GM18868 (cell line): ENCODE results near the gene C6orf136.
"Not testable (repeated sequence)": the region's sequence is repeated elsewhere in the genome, so short reads cannot be mapped to it uniquely, and the experiment has no call there.

Source experiments
- ATAC-seq: cut with Tn5 transposase; IDR thresholded peaks from one replicate; pipeline ENCODE4 v1.9.1; 2021; ENCODE audit warnings: mild to moderate bottlenecking, moderate library complexity; ENCODE audit not compliant: unreplicated experiment

C6orf136 gene

DNA sequence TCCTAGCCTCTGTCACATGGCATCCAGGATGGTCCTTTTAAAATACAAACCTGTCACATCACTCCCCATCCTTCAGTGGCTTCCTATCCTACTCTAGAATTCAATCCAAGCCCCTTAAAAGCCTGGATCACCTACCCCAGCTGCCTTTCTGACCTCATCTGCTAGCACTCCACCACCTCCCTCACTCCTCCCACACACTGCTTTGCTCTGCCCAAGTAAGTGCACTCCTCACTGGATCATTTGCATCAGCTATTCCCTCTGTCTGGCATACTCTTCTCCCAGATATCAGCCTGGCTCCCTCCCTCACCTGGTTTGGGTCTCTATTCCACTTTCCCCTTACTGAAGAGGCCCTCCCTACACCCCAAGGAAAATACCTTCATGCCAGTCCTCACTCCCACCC lies 10.5 kb downstream of the C6orf136 start:
- ATAC-seq, result no peak

DNA sequence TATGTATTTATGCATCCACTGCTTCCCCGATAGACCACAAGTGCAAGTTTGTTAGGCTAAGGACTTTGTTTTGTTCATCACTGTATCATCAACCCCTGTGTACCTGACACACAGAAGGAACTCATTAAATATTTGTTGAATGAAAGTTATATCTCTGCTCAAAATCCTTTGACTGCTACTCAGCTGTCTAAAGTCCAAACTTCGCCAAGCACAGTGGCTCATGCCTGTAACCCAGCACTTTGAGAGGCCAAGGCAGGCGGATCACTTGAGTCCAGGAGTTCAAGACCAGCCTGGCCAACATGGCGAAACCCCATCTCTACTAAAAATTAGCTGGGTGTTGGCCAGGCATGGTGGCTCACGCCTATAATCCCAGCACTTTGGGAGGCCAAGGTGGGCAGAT lies 11.0 kb downstream of the C6orf136 start:
- ATAC-seq, result not testable (repeated sequence)

DNA sequence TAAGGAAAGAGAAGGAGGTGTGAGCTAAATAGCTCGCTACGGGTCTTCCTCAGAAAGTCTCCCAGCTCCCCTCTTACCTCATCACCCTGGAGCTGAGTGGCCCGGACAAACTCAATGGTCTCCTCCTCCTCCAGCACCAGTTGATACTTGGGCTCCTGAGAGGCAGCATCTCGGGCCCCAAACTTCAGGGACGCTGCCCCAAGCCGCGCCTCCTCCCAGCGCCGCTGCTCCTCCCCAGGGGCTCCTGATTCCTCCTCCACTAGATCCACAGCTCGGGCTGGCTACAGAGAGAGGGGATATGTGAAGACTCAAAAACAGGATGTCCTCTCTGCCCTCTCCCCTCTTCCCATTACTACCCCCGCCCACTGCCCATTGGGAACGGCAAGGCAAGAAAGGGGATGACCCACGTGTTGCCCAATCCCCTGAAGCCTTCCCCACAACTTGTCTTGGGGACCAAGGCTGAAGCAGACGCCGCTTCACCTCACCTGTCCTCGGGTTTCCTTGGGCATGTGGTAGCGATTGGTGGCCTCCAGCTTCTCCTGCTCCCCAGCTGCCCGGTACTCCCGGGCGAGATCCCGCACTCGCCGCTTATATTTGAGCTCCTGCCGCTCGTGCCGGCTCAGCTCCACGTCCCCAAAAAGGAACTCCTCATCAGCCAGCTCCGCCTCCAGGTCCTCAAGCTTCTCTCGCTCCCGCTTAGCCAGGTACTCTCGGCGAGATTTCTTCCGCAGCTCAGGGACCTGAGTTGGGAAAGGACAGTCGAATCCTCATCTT lies 18.2 kb downstream of the C6orf136 start:
- ATAC-seq, result no peak

DNA sequence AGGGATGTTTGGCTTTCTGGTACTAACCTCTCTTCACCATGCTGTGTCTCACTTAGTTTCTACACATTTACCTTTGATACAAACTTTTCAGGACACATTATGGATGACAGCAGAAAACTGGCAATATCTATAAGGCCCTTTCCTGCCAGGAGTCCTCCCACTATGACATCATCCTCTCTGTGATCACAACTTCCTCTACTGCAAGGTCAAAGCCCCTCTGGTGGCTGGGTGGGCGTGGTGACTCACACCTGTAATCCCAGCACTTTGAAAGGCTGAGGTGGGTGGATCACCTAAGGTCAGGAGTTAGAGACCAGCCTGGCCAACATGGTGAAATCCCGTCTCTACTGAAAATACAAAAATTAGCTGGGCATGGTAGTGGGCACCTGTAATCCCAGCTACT lies 19.4 kb downstream of the C6orf136 start:
- not testable (repeated sequence) for ATAC-seq

DNA sequence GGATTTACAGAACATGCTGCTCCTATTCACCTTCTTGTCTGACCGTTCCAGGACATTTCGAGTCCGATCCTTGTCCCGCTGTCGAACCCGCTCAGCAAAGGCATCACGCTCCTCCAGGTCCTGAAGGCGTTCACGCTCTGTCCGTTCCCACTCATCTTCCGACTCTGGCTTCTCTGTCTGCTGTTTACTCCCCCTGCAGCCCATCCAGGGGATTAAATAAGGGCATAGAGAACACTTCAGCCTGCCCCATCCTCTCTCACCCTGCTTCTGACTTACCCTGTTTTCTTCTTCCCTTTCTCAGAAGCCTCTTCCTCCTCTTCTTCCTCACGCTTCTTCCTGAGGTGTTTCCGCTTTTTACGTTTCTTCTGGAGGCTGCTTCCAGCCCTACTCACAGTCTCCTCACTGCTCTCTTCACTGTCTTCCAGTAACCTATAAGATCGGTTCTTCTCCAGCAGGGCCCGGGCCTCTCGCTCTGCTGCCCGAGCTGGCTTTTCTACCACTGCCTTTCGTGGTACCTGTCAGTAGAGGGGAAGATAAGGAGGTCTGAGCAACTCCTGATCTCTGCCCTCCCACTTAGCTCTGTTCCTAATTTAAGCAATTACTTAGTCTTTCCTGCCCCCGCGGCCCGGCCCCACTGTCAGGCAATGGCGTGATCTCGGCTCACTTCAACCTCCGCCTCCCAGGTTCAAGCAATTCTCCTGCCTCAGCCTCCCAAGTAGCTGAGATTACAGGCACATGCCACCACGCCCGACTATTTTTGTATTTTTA lies 24.0 kb downstream of the C6orf136 start:
- no peak for ATAC-seq

DNA sequence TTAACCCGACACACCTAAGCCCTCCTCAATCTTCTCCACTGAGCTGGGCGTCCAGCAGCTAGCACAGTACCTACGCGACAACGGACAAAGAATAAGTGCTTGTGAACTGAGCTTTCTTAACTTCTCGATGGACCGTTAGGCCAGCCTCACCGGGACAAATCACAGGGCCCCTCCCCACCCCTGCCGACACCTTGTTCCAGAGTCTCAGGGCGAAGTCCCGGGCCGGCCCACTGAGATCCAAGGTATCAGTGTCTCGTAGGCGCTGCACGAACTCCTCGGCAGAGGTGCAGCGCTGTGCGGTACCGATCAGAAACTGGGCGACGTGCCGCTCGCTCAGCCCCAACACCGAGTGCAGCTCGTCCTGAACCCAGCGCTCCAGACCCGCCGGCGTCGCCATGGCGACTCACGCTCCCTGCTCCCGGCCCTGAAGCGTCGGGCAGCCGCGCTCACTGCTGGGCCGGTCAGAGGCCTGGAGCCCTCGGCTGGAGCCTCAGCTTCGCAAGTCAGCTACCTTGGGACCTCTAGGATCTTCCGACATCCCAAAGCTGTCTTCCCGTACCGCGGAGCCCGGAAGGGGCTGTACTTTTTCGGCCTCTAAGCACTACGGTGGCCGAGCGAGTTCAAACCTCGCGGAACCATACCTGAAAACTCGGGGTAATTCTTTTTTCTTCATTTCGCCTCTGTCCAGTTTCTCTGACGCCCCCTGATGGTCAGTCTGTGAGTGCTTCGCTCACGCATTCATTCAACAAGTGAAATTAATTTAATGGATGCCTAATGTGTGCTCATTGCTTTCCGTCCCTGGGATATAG lies 25.7 kb downstream of the C6orf136 start, which contains the start of gene DHX16:
Gene DHX16 (minus strand): TSS at position 562 of the 809 bp plus-strand sequence. CDS start 165 bp downstream, at position 397.
- ATAC-seq, result peak; percentile 66

DNA sequence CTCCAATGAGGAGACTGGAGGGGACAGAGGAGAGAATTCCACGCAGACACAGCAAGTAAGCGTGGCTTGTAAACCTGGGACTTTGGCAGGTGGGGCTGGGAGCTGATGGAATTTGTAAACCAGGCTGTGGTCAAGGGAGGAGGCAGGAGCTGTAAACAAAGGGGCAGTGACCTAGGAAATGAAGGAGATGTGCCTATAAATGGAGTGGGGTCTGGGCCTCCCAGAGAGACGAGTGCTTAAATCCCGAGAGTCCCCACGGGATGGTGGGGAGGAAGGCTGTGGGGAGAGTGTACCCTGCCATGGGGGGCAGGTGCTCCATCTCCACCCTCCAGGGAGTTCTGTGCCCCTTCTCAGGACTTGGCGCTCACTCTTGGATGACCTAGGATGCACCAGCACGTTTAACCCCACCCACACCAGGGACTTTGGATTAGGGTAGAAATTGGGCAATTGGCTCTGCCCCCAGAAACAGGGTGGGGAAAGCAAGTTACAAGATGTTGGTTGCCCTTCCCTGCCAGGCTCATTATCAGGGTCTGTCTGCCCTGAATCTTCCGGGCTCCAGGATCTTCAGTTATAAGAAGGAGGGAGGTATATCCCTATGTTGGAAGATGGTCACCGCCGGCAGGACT lies 29.8 kb downstream of the C6orf136 start:
- no peak for ATAC-seq

DNA sequence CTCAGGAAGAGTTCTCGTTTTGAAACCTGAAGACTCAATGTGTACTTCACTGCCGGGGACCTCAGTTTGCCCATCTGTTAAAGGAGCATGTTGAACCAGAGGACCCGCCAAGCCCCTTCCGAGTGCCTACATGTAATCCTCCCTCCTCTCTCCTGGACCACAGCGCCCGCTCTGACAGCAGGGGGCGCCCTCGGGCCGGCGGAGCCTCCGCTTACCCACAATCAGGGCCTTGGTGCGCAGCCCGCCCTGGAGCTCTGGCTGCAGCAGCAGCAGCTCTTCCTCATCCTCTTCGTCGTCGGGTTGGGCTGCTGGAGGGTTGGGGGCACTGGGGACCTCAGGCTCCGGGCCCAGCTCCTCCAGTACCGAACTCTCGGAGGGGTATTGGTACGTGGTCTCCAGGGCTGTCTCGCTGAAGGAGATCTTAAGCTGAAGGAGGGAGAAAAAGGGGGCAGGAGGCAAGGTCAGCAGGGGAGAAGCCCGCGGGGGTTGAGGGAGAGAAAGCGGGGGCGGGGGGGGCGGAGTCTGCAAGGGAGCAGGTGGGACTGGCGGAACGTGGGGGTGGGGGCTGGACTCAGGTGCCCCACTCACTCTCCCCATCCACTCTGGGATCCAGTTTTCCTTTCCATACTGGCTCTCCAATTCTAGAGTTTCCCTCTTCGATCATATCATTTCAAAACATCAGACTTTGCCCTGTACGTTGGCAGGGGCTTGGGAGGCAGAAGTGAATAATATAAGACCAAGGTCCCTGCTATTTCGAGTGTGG lies 32.2 kb downstream of the C6orf136 start:
- ATAC-seq, result peak; percentile 52

DNA sequence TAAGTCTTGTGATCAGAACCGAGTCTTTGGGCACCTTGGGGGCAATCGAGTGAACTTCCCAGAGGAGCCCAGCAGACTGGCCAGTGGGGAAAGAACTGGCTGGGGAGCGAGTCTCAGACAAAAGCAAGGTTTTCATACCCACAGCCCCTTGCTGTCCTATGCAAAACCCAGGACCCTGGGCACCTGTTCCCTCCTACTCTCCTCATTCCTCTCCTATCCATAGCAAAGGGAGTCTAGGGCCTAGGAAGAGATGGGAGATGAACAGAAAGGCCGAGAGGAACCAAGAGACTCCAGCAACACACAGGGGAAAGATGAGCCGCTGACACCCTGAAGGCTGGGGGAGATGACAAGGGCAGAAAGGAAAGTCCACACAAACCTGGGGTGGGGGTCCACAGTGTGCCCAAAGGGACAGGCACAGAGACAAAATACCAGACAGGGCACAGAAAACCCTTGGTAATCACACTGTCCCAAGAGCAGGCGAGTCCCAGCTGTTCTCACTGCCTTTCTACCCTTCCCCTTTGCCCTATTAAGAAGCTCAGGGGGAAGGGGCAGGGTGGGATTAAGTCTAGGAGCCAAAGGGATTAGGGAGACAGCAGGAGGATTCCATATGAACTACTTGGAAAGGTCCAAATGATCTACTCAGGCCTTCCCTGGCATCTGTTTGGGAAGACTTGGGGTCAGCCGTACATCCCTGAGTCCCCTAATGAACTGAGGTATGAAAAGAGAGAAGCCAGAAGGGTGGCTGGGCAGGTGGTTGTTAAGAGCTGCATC lies 33.0 kb downstream of the C6orf136 start:
- ATAC-seq, result no peak

DNA sequence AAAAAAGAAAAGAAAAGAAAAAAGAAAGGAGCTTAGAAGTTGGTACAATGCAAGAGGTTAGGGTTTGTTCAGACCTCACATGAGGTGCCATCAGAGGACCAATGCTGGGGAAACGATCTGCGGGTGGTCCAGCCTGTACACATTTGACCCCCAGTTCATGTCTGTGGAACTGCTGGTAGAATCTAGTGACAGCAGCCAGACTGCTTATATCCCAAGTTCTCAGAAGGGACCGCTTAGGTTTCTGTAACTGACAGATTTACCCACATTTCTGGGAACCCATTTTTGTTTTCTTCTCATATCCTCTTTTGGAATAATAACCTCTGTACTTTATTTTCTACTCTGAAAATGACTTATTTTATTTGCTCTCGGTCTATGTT lies 34.8 kb downstream of the C6orf136 start:
- no peak for ATAC-seq

DNA sequence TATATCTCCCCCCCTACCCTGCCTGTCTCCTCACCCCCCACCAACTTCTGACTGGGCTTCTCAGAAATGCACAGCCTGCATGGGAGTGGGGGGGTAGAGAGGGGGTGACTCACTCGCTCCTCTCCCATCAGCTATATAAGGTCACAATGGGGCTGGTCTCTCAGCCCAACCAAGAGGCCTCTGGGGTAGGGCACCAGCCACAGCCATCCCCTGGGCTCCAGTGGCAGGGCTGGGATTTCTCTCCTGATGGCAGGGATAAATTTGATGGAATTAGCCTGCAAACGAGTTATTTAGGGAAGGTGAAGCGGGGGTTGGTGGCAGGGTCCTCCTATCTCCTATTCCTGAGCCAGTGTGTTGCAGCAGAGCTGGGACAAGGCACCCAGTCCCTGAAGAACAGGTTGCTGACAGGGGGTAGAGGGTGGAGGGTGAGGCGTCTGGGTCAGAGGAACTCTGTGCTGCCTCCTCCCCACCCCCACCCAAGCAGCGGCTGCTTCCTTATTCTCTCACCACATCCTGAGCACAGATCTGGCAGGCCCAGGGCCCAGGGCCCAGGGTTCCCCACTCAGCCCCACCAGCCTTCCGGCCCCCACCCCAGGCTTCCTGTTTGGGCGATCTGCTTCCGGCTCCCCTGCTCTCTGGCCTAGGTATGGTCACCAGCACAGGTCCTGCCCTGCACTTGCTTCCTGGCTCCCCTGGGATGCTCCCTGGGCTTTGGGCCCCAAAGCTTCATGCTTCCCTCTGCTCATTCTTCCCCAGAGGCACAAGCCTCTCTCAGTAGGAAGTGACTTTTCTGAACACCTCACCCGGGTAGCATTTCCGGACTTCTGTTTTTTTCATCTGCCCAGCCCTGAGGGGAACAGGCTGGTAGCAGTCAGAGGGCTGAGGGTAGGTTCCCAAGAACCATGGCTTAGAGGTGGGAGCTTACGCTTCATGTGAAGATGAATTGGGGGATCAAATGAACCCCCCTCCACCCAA lies 35.5 kb downstream of the C6orf136 start:
- peak; percentile 47 for ATAC-seq

DNA sequence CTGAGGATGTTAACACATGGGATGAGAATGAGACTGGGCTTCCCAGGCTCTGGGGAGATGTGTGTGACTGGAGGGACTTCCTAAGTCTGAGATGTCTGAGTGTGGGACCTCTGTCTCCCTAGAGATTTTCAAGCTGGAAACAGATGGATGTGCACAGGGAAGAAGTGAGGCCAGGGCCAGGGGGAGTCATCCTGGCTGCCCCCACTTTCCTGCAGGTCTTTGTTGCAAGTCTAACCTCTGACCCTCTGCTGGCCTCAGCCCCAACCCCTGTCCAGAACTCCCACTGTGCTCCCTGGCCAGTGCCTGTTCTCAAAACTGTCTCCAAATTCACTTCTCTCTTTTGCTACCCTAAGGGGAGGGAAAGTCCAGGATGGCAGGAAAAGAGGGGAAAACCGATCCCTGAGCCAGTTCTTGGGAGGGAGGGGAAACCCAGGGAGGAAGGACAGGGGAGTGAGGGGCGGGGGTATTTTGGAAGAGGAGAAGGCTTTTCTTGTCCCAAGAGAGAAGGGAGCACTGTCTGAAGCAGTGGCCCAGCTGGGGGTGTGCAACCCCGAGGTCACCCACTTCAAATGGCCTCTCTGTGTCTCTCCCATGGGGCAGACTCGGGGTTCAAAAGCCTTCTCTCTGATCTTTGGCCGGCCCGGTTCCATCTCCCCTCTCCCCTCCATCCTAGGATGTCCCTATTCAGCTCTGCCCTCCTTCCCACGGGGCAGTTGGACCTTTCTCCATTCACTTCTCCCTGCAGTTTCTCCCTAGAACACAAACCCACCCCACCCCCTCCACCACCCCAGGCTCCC lies 36.4 kb downstream of the C6orf136 start:
- ATAC-seq, result no peak

DNA sequence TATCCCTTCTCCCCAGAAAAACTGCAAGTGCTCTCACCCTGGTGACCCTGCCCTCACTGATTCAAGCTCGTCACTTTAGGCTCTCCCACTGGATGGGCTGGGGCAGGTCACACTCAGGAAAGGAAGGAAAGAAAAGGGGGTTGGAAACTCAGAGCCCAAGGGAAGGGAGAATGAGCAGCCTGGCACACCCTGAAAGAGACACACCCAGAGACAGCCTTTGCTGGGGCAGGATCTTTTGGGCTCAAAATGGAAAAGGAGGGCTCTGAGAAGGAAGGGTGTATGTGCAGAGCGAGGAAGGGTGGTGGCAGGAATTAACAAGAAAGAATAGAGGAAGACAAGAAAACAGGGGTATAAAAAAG lies 37.0 kb downstream of the C6orf136 start:
- no peak for ATAC-seq

DNA sequence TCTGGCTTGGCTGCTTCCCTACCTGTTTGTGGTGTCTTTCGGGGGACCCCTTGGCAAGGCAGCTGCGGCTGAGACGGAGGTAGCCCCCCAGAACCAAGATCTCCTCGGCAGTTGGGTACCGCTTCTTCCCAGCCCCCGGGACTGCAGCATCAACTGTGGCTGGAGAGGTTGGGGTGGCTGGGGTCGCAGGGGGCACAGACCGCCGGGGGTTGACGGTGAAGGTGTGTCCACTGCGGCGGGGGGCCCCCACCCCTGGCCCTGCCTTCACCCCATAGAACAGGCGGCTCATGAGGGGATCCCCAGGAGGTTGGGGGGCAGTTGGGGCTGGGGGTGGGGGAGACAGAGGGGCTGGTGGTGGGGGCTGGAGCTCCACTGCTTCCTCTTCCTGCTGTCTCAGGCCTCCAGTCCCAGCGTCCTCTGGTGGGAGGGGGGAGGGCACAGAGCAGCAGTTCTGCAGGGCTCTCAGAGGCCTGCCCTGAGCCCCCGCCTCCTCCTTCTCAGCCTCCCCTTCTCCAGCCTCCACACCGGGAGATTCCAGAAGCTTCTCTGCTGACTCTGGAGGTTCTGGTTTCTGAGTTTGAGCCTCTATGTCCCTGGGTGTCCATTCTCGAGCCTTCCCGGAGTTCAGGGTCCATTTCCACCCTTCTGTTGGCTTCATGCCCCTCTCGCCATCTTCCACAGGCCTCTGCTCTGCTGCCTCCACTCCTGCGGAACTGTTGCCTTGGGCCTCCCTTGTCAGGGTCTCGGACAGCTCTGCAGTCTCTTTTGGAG lies 37.6 kb downstream of the C6orf136 start:
- no peak for ATAC-seq

DNA sequence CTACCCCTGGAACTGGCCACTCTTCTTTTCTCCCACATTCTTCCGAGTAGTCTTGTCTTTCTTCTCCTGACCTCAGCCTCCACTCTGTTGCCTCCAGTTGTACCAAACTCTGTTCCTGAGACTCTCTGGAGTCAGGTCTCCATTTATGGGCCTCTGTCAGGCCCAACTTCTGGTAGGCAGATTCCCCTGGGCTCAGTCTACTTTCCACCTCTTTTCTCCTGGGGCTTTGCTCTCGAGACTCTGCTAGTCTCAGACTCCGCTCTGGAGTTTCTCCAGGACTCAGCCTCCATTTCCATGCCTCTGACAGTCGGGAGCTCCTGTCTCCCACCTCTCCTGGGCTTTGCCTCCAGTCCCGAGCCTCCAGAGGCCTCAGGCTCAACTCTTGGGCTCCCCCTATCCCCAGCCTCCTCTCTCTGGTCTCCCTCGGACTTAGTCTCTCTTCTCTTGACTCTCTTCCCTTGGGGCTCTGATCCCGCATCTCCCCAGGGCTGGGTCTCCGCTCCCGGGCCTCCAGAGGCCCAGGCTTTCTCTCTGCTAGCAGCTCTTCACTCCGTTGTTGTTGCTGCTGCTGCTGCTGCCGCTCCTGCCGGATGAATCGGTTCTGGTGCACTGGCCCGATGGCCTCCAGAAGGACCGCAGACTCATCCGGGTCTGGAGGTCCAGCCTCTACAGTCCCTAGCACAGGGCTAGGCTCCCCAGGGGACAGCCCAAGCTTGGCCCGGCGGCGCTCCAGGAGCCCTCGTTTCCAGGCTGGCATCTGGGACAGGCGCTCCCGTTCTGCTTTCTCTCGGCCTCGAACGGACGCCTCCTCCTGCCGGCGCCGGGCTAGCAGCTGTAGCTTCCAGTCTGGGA lies 38.5 kb downstream of the C6orf136 start:
- no peak for ATAC-seq
